K562 (cell line): ENCODE data around the gene ACADL. TPM values are rescaled to one million over a fixed set of nuclear protein-coding genes. Genes with fewer than 3 reads are reported as not detected.
A peak's percentile ranks its signal among the peaks of the same experiment; 100 is the strongest.

ENCODE experiments used
- ATAC-seq: fragments of 200-7000 bp; cut with Tn5 transposase; 3 replicates; pipeline ENCODE4 v1.9.1; 2020; ENCODE audit warnings: moderate library complexity
- BruUV-seq: library from RNA; stranded (reverse); fragments of 400-500 nt; replicated peaks from 2 replicates; lab custom pipeline; 2021; lab: Mats Ljungman, UMichigan
- CTCF ChIA-PET: fragments of 300-600 bp; formaldehyde crosslinking; extraction: SDS; loops from one replicate; lab custom pipeline; 2021; ENCODE audit warnings: low intra/inter-chr PET ratio; lab: Yijun Ruan, JAX
- POLR2A ChIA-PET: fragments of 300-600, 350-650 bp; sonication (Branson Sonifier 250); formaldehyde crosslinking; extraction: SDS; loops from one replicate; lab custom pipeline; 2021; ENCODE audit warnings: antibody characterized with exemption, inconsistent platforms; lab: Yijun Ruan, JAX
- DNase-seq, 4 experiments: peaks; one replicate each; pipeline versions ENCODE4 v3.0.0 to v3.0.0-alpha.2; 2011 to 2018; ENCODE audit warnings: low spot score in 3 of 4, mixed read lengths in 3 of 4; ENCODE audit errors: extremely low read depth in 1 of 4
- FAIRE-seq: peaks from 2 replicates; lab custom pipeline; 2011; peaks lifted over from hg19 to GRCh38; lab: Jason Lieb, UNC
- H2AFZ ChIP-seq: 2 replicates; pipeline ENCODE4 v1.6.0; 2011; ENCODE audit warnings: low read depth, low read length, control low read depth, inconsistent platforms
- H3K27ac ChIP-seq: fragments of 200-600 bp; 3 replicates; pipeline ENCODE4 v1.8.0; 2011; ENCODE audit warnings: low read depth, mild to moderate bottlenecking, control low read depth, inconsistent platforms, low read length, moderate library complexity, mixed read lengths; ENCODE audit errors: extremely low read depth
- H3K27me3 ChIP-seq, 2 experiments: fragments of 300-600 bp in 1 of 2; 2 replicates in 1 of 2; 3 replicates in 1 of 2; pipeline versions ENCODE4 v1.6.0 to v1.8.0; 2011; ENCODE audit warnings: inconsistent platforms in 2 of 2, low read length in 2 of 2, mild to moderate bottlenecking in 1 of 2, mixed read lengths in 1 of 2, moderate library complexity in 1 of 2; ENCODE audit not compliant: control insufficient read depth in 2 of 2, insufficient read depth in 2 of 2
- H3K36me3 ChIP-seq: fragments of 300-600 bp; 3 replicates; pipeline ENCODE4 v1.8.0; 2011; ENCODE audit warnings: mild to moderate bottlenecking, low read length, inconsistent platforms; ENCODE audit not compliant: control insufficient read depth, insufficient read depth
- H3K4me1 ChIP-seq, 2 experiments: fragments of 200-600 bp in 1 of 2; replicated peaks in 1 of 2; 2 replicates in 1 of 2; 3 replicates in 1 of 2; pipeline versions ENCODE4 v1.5.1 to v1.8.0; 2011; ENCODE audit warnings: inconsistent platforms in 2 of 2, low read length in 2 of 2, mild to moderate bottlenecking in 1 of 2, mixed read lengths in 1 of 2, moderate library complexity in 1 of 2; ENCODE audit not compliant: control insufficient read depth in 2 of 2, insufficient read depth in 2 of 2
- H3K4me2 ChIP-seq: 2 replicates; pipeline ENCODE4 v1.6.1; 2011; ENCODE audit warnings: low read length, control low read depth, inconsistent platforms, mixed read lengths; ENCODE audit not compliant: insufficient read depth
- H3K4me3 ChIP-seq: fragments of 200-600 bp; sonication (generic), shearing (Covaris generic); 2 replicates; pipeline ENCODE4 v1.5.1; 2016; ENCODE audit warnings: control low read depth, inconsistent platforms
- H3K79me2 ChIP-seq: fragments of 200-600 bp; 3 replicates; pipeline ENCODE4 v1.8.0; 2011; ENCODE audit warnings: low read length, inconsistent platforms; ENCODE audit not compliant: control insufficient read depth, insufficient read depth
- H3K9ac ChIP-seq, 2 experiments: 2 replicates each; pipeline versions ENCODE4 v1.6.0 to v1.6.1; 2011; ENCODE audit warnings: low read depth in 2 of 2, low read length in 2 of 2, control low read depth in 1 of 2, inconsistent platforms in 1 of 2, mild to moderate bottlenecking in 1 of 2, mixed read lengths in 1 of 2; ENCODE audit not compliant: insufficient read depth in 1 of 2
- H3K9me1 ChIP-seq: one replicate; pipeline ENCODE4 v1.6.0; 2011; ENCODE audit warnings: inconsistent platforms, mild to moderate bottlenecking, low read length, moderate library complexity; ENCODE audit not compliant: control insufficient read depth, insufficient read depth
- H3K9me3 ChIP-seq: replicated peaks from 2 replicates; pipeline ENCODE4 v1.5.1; 2011; ENCODE audit warnings: low read depth, low read length, inconsistent platforms; ENCODE audit not compliant: control insufficient read depth, insufficient read depth
- H4K20me1 ChIP-seq: replicated peaks from 2 replicates; pipeline ENCODE4 v1.6.1; 2011; ENCODE audit warnings: low read length, inconsistent platforms, mixed read lengths; ENCODE audit not compliant: control insufficient read depth, insufficient read depth
- EGR1 ChIP-seq: fragments of 450-650 bp; conservative IDR thresholded peaks from 2 replicates; pipeline ENCODE4 v1.6.1; 2017; ENCODE audit warnings: mild to moderate bottlenecking
- MAFF ChIP-seq: IDR thresholded peaks from 2 replicates; pipeline ENCODE4 v1.6.1; 2012; ENCODE audit warnings: low read length, improper control_type of control experiment
- ZNF12 ChIP-seq: sonication (generic); formaldehyde crosslinking; IDR thresholded peaks from 2 replicates; pipeline ENCODE4 v1.4.0; 2020; ENCODE audit warnings: mild to moderate bottlenecking, missing genetic modification reagents
- ZNF133 ChIP-seq: fragments of 250-450 bp; sonication (Bioruptor Pico); IDR thresholded peaks from 2 replicates; pipeline ENCODE4 v1.4.0; 2020; ENCODE audit warnings: mild to moderate bottlenecking
- ZNF316 ChIP-seq: fragments of 450-650 bp; IDR thresholded peaks from 2 replicates; pipeline ENCODE4 v1.6.1; 2016
- WGBS: fragments of 100-300 bp; shearing (Covaris generic); methylation state at CpG from one replicate; pipeline ENCODE4 v1.1.6; 2016; ENCODE audit warnings: low coverage, mixed read lengths; ENCODE audit not compliant: insufficient coverage; ENCODE audit errors: missing lambda C conversion rate; 5-methylcytosine and 5-hydroxymethylcytosine counted together
- in situ Hi-C: fragments of 300-500 bp; cut with MboI; formaldehyde crosslinking; loops from 4 replicates; pipeline ENCODE4 v1.15.0; 2018; ENCODE audit warnings: inconsistent platforms, mixed read lengths
- intact Hi-C: fragments of 100-400 bp; cut with micrococcal nuclease; formaldehyde crosslinking; loops from 2 replicates; pipeline ENCODE4 v1.14.2; 2022
- polyA plus RNA-seq, 8 experiments: library from polyadenylated mRNA; depleted of rRNA in 4 of 8; stranded (reverse) in 5 of 8; unstranded in 3 of 8; fragments of >200 nt; fragmentation: Nextera tagmentation in 2 of 8; fragmentation: Illumina TruSeq in 1 of 8; extraction: Ambion mirVana in 2 of 8; extraction: Trizol in 1 of 8; gene quantifications; 2 replicates each; pipeline versions ENCODE4 v1.2.1 to v1.2.3, GENCODE V29; 2011 to 2014; ENCODE audit warnings: inconsistent platforms in 1 of 8, missing spikeins in 1 of 8
- total RNA-seq, 7 experiments: library from RNA; depleted of rRNA in 6 of 7; stranded (reverse); fragments of >200 nt in 6 of 7; fragmentation: Illumina TruSeq in 2 of 7; extraction: Trizol in 2 of 7; gene quantifications; 2 replicates each; pipeline versions ENCODE4 v1.2.1 to v1.2.3, GENCODE V29; 2011 to 2021; ENCODE audit warnings: low replicate concordance in 1 of 7
- TF ChIP-seq, protein P1 (sequence below): fragments of 250-450 bp; sonication (Bioruptor Pico); IDR thresholded peaks from 2 replicates; pipeline ENCODE4 v1.6.1; 2021; ENCODE audit warnings: mild to moderate bottlenecking

Gene ACADL
- total and polyA plus RNA-seq, 9 of the 15 experiments (the other 6 are each of a cell fraction or from before 2014, with no cell fraction given) = 0.07 TPM; not detected in 8

DNA sequence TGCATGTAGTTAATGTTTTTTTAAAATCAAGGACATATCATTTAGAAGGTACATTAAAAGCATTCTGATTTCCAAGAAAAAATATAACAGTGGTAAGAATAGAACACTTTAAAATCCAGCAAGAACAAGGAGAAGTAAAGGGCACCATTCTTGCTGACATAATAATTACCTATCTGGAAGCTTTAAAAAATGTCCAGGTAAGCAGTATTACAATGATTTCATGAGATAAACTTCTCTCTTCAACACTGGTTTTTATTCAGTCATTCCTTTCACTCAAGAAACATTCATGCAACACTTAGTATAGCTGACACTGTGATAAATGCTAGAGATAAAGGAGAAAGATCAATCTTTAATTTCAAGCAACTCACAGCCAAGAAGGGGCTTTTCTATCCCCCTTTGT lies 51.2 kb downstream of the ACADL start:
- ATAC-seq = no peak
- TF ChIP-seq MAFF (no peak), ZNF133 (CRISPR knock-in tag) (no peak), ZNF316 (peak; percentile 53)
- TF ChIP-seq, protein P1, sequence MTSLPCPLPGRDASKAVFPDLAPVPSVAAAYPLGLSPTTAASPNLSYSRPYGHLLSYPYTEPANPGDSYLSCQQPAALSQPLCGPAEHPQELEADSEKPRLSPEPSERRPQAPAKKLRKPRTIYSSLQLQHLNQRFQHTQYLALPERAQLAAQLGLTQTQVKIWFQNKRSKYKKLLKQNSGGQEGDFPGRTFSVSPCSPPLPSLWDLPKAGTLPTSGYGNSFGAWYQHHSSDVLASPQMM (CRISPR knock-in tag) = no peak
- CTCF ChIA-PET = no interaction called here
- no peak overlapping the region for H2AFZ ChIP-seq
- peaks cover under 1% of the 10 kb centered on the region; the same call in 2 of the 3 replicates for H3K79me2 ChIP-seq
- H3K4me3 ChIP-seq = no peak overlapping the region
- no peaks in the 10 kb centered on the region for H3K36me3 ChIP-seq
- POLR2A ChIA-PET = no interaction called here
- no TSS peak for BruUV-seq
- H3K27me3 ChIP-seq = no peaks in the 10 kb centered on the region
- no peak for FAIRE-seq
- DNase-seq = no peak
- in situ Hi-C loops = no loop called here
- H3K9me3 ChIP-seq = no peaks in the 10 kb centered on the region
- intact Hi-C loops = loop anchor here (5.0 kb wide), 2 partner anchors 102 to 187 kb away; no protein-coding TSS in a partner anchor
- no peak overlapping the region for H3K27ac ChIP-seq
- no peak overlapping the region for H3K4me2 ChIP-seq
- H3K4me1 ChIP-seq = no peaks in the 10 kb centered on the region
- H4K20me1 ChIP-seq = no peaks in the 10 kb centered on the region
- no peaks in the 10 kb centered on the region for H3K9me1 ChIP-seq
- H3K9ac ChIP-seq = no peak overlapping the region

DNA sequence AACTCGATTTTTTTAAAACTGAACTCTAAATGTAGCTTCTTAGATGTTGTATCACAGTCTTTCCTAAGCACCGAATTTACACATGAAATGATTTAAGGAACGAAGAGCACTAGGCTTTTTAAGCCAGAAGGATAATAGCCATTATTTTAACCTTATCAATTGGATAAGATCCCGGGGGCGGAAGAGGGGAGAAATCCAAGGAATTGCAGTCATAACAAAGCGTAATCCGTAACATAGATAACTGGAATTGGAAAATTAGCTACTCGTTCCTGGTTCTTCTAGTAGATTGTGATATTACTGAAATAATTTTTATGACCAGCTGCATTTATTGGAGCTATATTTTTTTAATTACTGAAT lies 53.0 kb downstream of the ACADL start:
- Histone ChIP-seq H3K36me3 (no peaks in the 10 kb centered on the region), H3K9ac (peak overlapping the region; percentile 62 to 89; a peak in 2 of 4 replicates), H3K4me1 (no peaks in the 10 kb centered on the region), H3K4me2 (peak overlapping the region; percentile 68), H2AFZ (peak overlapping the region; percentile 87), H3K9me1 (no peaks in the 10 kb centered on the region), H3K27me3 (no peaks in the 10 kb centered on the region), H3K79me2 (peaks cover 14% of the 10 kb centered on the region; the same call in 2 of the 3 replicates), H4K20me1 (no peaks in the 10 kb centered on the region), H3K4me3 (peak overlapping the region; percentile 72), H3K9me3 (no peaks in the 10 kb centered on the region), H3K27ac (no peak overlapping the region)
- no peak for FAIRE-seq
- DNase-seq = no peak
- ChIA-PET CTCF (interaction anchor here (0.7 kb wide), 1 partner anchor 709 kb away, joined by 3 read pairs; no protein-coding TSS in a partner anchor), POLR2A (no interaction called here)
- no peak for ATAC-seq
- TF ChIP-seq EGR1 = peak; percentile 33
- TF ChIP-seq ZNF12 (CRISPR knock-in tag) = no peak
- 8% methylated on average over 6 of the region's 8 CpGs for WGBS
- TSS peak; percentile 75 for BruUV-seq
- in situ Hi-C loops (no loop called here), intact Hi-C loops (loop anchor here (5.0 kb wide), 2 partner anchors 100 to 185 kb away; no protein-coding TSS in a partner anchor)
